Gastroesophageal sphincter (tissue), 4 donors: ENCODE results near the gene BRINP2. TPM values are rescaled to one million over a fixed set of nuclear protein-coding genes. Genes with fewer than 3 reads are reported as not detected.

ENCODE experiments used
- ATAC-seq: fragments of 150-250 bp; one replicate; pipeline ENCODE4 v1.9.1; 2016; ENCODE audit warnings: mild to moderate bottlenecking, moderate library complexity
- H3K27ac ChIP-seq, 4 donors: fragments of 200-600 bp; sonication (generic) in 3 of 4; 1 replicate in 3 of 4; 2 replicates in 1 of 4; pipeline ENCODE4 v1.5.1; 2016 to 2019
- H3K27me3 ChIP-seq: fragments of 200-600 bp; sonication (generic); one replicate; pipeline ENCODE4 v1.5.1; 2019
- H3K36me3 ChIP-seq, 2 donors: fragments of 200-600 bp; sonication (generic); one replicate each; pipeline ENCODE4 v1.5.1; 2019; ENCODE audit warnings: control low read depth in 1 of 2
- H3K4me1 ChIP-seq, 3 donors: fragments of 200-600 bp; sonication (generic); 1 replicate in 2 of 3; 2 replicates in 1 of 3; pipeline ENCODE4 v1.5.1; 2016 to 2019; ENCODE audit warnings: control low read depth in 2 of 3
- H3K4me3 ChIP-seq, 2 donors: fragments of 200-600 bp; sonication (generic); one replicate each; pipeline ENCODE4 v1.5.1; 2019; ENCODE audit warnings: mild to moderate bottlenecking in 1 of 2, moderate library complexity in 1 of 2
- H3K9me3 ChIP-seq, 3 donors: fragments of 200-600 bp; sonication (generic); one replicate each; pipeline ENCODE4 v1.5.1; 2017 to 2019; ENCODE audit warnings: control low read depth in 2 of 3
- EP300 ChIP-seq: sonication (generic); formaldehyde crosslinking; IDR thresholded peaks from one replicate; pipeline ENCODE4 v1.6.1; 2017; ENCODE audit warnings: antibody characterized with exemption, mild to moderate bottlenecking
- POLR2A ChIP-seq, 2 donors: fragments of 450-650 bp; IDR thresholded peaks; one replicate each; pipeline ENCODE4 v1.6.1; 2017; ENCODE audit warnings: antibody characterized with exemption in 2 of 2, mild to moderate bottlenecking in 2 of 2, moderate library complexity in 1 of 2
- POLR2AphosphoS5 ChIP-seq: sonication (generic); formaldehyde crosslinking; IDR thresholded peaks from one replicate; pipeline ENCODE4 v1.6.1; 2017; ENCODE audit warnings: antibody characterized with exemption
- WGBS, 2 donors: methylation state at CpG; one replicate each; pipeline ENCODE4 v1.1.5; 2018; ENCODE audit warnings: low coverage in 1 of 2; 5-methylcytosine and 5-hydroxymethylcytosine counted together
- total RNA-seq, 4 donors: library from RNA; depleted of rRNA; stranded (reverse); fragments of >200 nt; gene quantifications; one replicate each; pipeline ENCODE4 v1.1.0, GENCODE V29; 2016
- TF ChIP-seq, protein P1 (sequence below), 4 experiments: fragments of 200-600 bp in 2 of 4; fragments of 450-650 bp in 2 of 4; sonication (generic) in 1 of 4; IDR thresholded peaks; one replicate each; pipeline ENCODE4 v1.5.1; 2017 to 2019; ENCODE audit warnings: antibody characterized with exemption in 4 of 4, mild to moderate bottlenecking in 2 of 4, moderate library complexity in 2 of 4

The BRINP2 gene
- total RNA-seq, 4 donors from 2014 or later = 0.62 to 3.3 (median 1.2) TPM; not detected in 1

DNA sequence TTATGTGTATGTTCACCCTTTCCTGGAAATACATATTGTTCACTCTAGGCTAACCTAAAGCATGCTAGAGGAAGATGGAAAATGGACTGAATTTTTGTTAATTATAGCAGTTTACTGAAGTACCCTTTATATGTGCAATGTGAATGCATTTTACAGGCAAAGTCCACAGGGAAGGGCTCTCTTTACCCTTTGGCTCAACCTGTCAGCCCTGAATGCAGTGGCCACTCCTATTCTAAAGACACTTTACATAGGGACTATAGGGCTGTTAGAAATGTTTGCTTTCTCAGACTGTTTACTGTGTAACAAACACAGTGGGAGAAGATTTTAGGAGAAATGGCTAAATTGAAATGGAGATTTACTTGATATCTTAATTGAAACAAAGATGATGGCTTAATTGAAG lies 78.5 kb downstream of the BRINP2 start:
- H3K27me3 ChIP-seq = no peaks in the 10 kb centered on the region
- H3K4me3 ChIP-seq = no peak overlapping the region
- no peaks in the 10 kb centered on the region for H3K9me3 ChIP-seq
- no peak for ATAC-seq
- H3K27ac ChIP-seq = no peak overlapping the region
- H3K4me1 ChIP-seq = peaks cover 5 to 38% (median 18%) of the 10 kb centered on the region in 3 donors
- TF ChIP-seq EP300 = no peak
- no peaks in the 10 kb centered on the region for H3K36me3 ChIP-seq

GRCh38 chr1:177252877-177253276 lies 82.1 kb downstream of the BRINP2 start:
- no peaks in the 10 kb centered on the region for H3K27me3 ChIP-seq
- H3K9me3 ChIP-seq = no peaks in the 10 kb centered on the region
- H3K4me3 ChIP-seq = no peak overlapping the region
- H3K36me3 ChIP-seq = no peaks in the 10 kb centered on the region
- H3K4me1 ChIP-seq = peaks cover 0 to 35% (median 5%) of the 10 kb centered on the region in 3 donors
- no peak for ATAC-seq
- TF ChIP-seq POLR2A (IDR thresholded peaks at IDR 0.05) (no peak), EP300 (no peak)
- H3K27ac ChIP-seq = no peak overlapping the region

GRCh38 chr1:177255411-177255810 lies 84.7 kb downstream of the BRINP2 start:
- TF ChIP-seq POLR2AphosphoS5 (no peak), EP300 (no peak), POLR2A (IDR thresholded peaks at IDR 0.05) (no peak)
- TF ChIP-seq, protein P1, sequence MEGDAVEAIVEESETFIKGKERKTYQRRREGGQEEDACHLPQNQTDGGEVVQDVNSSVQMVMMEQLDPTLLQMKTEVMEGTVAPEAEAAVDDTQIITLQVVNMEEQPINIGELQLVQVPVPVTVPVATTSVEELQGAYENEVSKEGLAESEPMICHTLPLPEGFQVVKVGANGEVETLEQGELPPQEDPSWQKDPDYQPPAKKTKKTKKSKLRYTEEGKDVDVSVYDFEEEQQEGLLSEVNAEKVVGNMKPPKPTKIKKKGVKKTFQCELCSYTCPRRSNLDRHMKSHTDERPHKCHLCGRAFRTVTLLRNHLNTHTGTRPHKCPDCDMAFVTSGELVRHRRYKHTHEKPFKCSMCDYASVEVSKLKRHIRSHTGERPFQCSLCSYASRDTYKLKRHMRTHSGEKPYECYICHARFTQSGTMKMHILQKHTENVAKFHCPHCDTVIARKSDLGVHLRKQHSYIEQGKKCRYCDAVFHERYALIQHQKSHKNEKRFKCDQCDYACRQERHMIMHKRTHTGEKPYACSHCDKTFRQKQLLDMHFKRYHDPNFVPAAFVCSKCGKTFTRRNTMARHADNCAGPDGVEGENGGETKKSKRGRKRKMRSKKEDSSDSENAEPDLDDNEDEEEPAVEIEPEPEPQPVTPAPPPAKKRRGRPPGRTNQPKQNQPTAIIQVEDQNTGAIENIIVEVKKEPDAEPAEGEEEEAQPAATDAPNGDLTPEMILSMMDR (IDR thresholded peaks at IDR 0.05) = no peak
- Histone ChIP-seq H3K9me3 (no peaks in the 10 kb centered on the region), H3K4me3 (no peak overlapping the region), H3K27ac (no peak overlapping the region), H3K27me3 (no peaks in the 10 kb centered on the region), H3K36me3 (no peaks in the 10 kb centered on the region), H3K4me1 (peaks cover 0 to 18% (median 0%) of the 10 kb centered on the region in 3 donors)
- no peak for ATAC-seq
- WGBS, 2 donors = 56 to 60% methylated on average over 1 of the region's 1 CpG

- H3K36me3 ChIP-seq = no peaks in the 10 kb centered on the region
- H3K27me3 ChIP-seq = no peaks in the 10 kb centered on the region
- H3K27ac ChIP-seq = peak overlapping the region in 2 of 4 donors; percentile 19 to 57
- peaks cover 0 to 18% (median 0%) of the 10 kb centered on the region in 3 donors for H3K4me1 ChIP-seq
- no peak overlapping the region for H3K4me3 ChIP-seq
- H3K9me3 ChIP-seq = no peaks in the 10 kb centered on the region
- ATAC-seq = peak; percentile 74
- 29 to 44% methylated on average over 10 to 16 of the region's 20 CpGs for WGBS, 2 donors
- TF ChIP-seq, protein P1 (IDR thresholded peaks at IDR 0.05) = peak; percentile 51 to 69 (median 60)
- no peak for TF ChIP-seq EP300
Observed at GRCh38 chr1:177256153-177257075, 85.7 kb downstream of the BRINP2 start.

DNA sequence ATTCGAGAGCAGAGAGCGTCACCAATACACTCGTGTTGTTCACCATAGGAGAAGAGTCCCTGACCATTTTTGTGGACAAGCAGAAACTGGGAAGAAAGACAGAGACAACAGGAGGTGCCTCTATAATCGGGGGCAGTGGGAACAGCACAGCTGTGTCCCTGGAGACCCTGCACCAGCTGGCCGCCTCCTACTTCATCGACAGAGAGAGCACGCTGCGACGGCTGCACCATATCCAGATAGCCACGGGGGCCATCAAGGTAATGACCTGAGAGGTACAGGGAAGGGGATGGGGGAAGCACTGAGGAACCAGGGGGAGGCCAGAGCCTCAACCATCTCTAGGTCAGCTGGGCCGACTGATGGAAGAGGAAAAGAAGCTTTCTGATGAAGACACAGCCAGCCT lies 86.4 kb downstream of the BRINP2 start:
- no peak overlapping the region for H3K27ac ChIP-seq
- no peaks in the 10 kb centered on the region for H3K27me3 ChIP-seq
- H3K36me3 ChIP-seq = no peaks in the 10 kb centered on the region
- H3K4me3 ChIP-seq = no peak overlapping the region
- ATAC-seq = no peak
- 84% methylated on average over 5 of the region's 11 CpGs; no CpG with 5 or more reads in 1 of the 2 donors for WGBS, 2 donors
- no peaks in the 10 kb centered on the region for H3K9me3 ChIP-seq
- no peak for TF ChIP-seq POLR2AphosphoS5
- TF ChIP-seq, protein P1 (IDR thresholded peaks at IDR 0.05) = no peak
- peaks cover 0 to 18% (median 0%) of the 10 kb centered on the region in 3 donors for H3K4me1 ChIP-seq

GRCh38 chr1:177257576-177257975 lies 86.8 kb downstream of the BRINP2 start:
- H3K4me3 ChIP-seq = no peak overlapping the region
- H3K4me1 ChIP-seq = peaks cover 0 to 18% (median 0%) of the 10 kb centered on the region in 3 donors
- no peaks in the 10 kb centered on the region for H3K9me3 ChIP-seq
- H3K36me3 ChIP-seq = no peaks in the 10 kb centered on the region
- no peak for ATAC-seq
- no peak overlapping the region for H3K27ac ChIP-seq
- no peaks in the 10 kb centered on the region for H3K27me3 ChIP-seq
- TF ChIP-seq EP300 = no peak
- WGBS, 2 donors = 77 to 83% methylated on average over 3 of the region's 4 CpGs
